Common myeloid progenitor, CD34-positive (primary cell): ENCODE data around the gene AUNIP.

Experiments
- CTCF ChIA-PET: fragments of 350-600 bp; sonication (Branson Sonifier 250); formaldehyde crosslinking; loops from one replicate; lab custom pipeline; 2021; ENCODE audit warnings: antibody characterized with exemption; lab: Charles Lee
- POLR2A ChIA-PET: fragments of 350-600 bp; sonication (Branson Sonifier 250); formaldehyde crosslinking; loops from one replicate; lab custom pipeline; 2021; ENCODE audit warnings: antibody characterized with exemption; lab: Charles Lee
- DNase-seq, 3 donors: peaks; one replicate each; pipeline versions ENCODE4 v3.0.0 to v3.0.0-alpha.2; 2013
- H3K27ac ChIP-seq, 2 experiments: 1 replicate in 1 of 2; 2 replicates in 1 of 2; pipeline ENCODE4 v1.7.0; 2013; ENCODE audit warnings: inconsistent platforms in 2 of 2, low read length in 2 of 2, mild to moderate bottlenecking in 2 of 2, low read depth in 1 of 2, moderate library complexity in 1 of 2; ENCODE audit not compliant: severe bottlenecking in 2 of 2, insufficient read depth in 1 of 2, poor library complexity in 1 of 2
- H3K27me3 ChIP-seq, 5 experiments: replicated peaks in 2 of 5; 1 replicate in 3 of 5; 2 replicates in 2 of 5; pipeline versions ENCODE4 v1.6.1 to v1.7.0; 2013; ENCODE audit warnings: low read length in 4 of 5, mild to moderate bottlenecking in 2 of 5, moderate library complexity in 2 of 5, inconsistent platforms in 1 of 5; ENCODE audit not compliant: insufficient read depth in 5 of 5, control insufficient read depth in 4 of 5
- H3K36me3 ChIP-seq, 4 experiments: 1 replicate in 2 of 4; 2 replicates in 2 of 4; pipeline versions ENCODE4 v1.6.1 to v1.7.0; 2013; ENCODE audit warnings: low read length in 3 of 4, control low read depth in 1 of 4, mild to moderate bottlenecking in 1 of 4; ENCODE audit not compliant: control insufficient read depth in 4 of 4, insufficient read depth in 4 of 4
- H3K4me1 ChIP-seq, 4 experiments: 1 replicate in 3 of 4; 2 replicates in 1 of 4; pipeline versions ENCODE4 v1.6.1 to v1.7.1; 2013; ENCODE audit warnings: low read length in 3 of 4, mild to moderate bottlenecking in 3 of 4, control low read depth in 1 of 4, inconsistent platforms in 1 of 4, moderate library complexity in 1 of 4; ENCODE audit not compliant: control insufficient read depth in 4 of 4, insufficient read depth in 4 of 4; ENCODE audit errors: control extremely low read depth in 1 of 4
- H3K4me3 ChIP-seq, 7 experiments: 1 replicate in 4 of 7; 2 replicates in 3 of 7; pipeline versions ENCODE4 v1.5.1 to v1.7.0; 2013; ENCODE audit warnings: mild to moderate bottlenecking in 7 of 7, low read length in 6 of 7, moderate library complexity in 6 of 7, inconsistent platforms in 2 of 7, low read depth in 2 of 7, control low read depth in 1 of 7; ENCODE audit not compliant: insufficient read depth in 4 of 7, control insufficient read depth in 1 of 7; ENCODE audit errors: extremely low read depth in 1 of 7
- H3K9me3 ChIP-seq, 5 experiments: 1 replicate in 4 of 5; 2 replicates in 1 of 5; pipeline versions ENCODE4 v1.6.1 to v1.7.1; 2013; ENCODE audit warnings: low read length in 4 of 5, mild to moderate bottlenecking in 2 of 5, inconsistent platforms in 1 of 5, low read depth in 1 of 5, moderate library complexity in 1 of 5; ENCODE audit not compliant: control insufficient read depth in 4 of 5, insufficient read depth in 2 of 5; ENCODE audit errors: control extremely low read depth in 1 of 5
- WGBS: methylation state at CpG from one replicate; pipeline ENCODE4 v1.1.5; 2013; ENCODE audit not compliant: insufficient coverage; 5-methylcytosine and 5-hydroxymethylcytosine counted together

AUNIP gene

DNA sequence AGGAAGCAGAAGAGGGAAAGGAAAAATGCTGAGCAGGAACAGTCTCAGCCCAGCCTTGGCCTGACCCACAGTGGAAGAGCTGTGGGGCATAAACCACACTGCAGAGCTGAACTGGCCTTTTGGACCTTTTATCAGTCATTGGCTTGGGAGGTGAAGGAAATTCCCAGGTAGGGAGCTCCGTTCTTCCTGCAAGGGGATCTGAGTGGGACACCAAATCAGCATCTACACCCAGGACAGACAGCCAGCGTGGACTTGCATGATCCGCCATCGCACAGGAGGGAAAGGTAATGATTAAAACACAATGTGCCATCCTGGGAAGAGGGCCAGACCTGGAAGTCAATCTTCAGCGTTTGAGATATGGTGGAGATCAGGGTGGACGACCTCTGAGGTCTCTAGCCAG lies 40.7 kb downstream of the AUNIP start:
- Histone ChIP-seq H3K4me1 (peaks cover 6 to 36% (median 32%) of the 10 kb centered on the region in 4 experiments), H3K4me3 (no peak overlapping the region), H3K36me3 (peaks cover 0 to 30% (median 18%) of the 10 kb centered on the region in 4 experiments), H3K9me3 (no peaks in the 10 kb centered on the region), H3K27ac (no peak overlapping the region), H3K27me3 (no peaks in the 10 kb centered on the region)
- WGBS, result 86% methylated on average over 6 of the region's 6 CpGs
- DNase-seq, result no peak
- ChIA-PET CTCF (interaction anchor here (1.0 kb wide), 1 partner anchor 315 kb away, joined by 3 read pairs; no protein-coding TSS in a partner anchor), POLR2A (no interaction called here)

DNA sequence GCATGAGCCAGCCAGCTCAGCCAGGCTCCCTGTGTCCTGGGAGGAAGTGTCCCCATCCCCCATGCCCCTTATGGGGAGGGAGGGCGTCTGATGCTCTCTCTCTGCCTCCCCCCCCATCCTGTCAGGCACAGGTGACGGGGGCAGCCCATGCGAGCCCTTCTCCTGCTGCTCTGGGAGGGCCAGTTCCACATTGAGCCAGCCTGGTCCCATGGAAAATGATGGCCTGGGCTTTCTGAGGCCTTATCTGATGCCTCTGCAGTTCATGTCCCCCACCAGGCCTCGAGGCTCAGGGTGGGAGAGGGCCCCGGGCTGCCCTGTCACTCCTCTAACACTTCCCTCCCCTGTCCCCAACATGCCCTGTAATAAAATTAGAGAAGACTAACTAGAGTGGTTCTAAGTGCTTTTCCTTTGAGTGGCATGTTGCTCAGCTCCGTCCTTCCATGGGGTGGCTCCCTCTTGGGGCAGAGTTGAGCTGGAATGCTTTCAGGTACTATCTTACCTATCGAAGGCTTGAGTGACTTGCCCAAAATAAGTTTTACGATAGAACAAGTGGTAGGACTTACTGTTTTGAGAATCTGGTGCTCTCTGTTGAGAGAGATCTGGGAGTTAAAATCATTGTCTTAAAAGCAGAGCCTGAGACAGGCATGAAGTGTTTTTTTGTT lies 41.3 kb downstream of the AUNIP start:
- WGBS, result 58% methylated on average over 6 of the region's 8 CpGs
- no peak overlapping the region for H3K4me3 ChIP-seq
- no peak for DNase-seq
- peaks cover 0 to 28% (median 17%) of the 10 kb centered on the region in 4 experiments for H3K36me3 ChIP-seq
- no peaks in the 10 kb centered on the region for H3K9me3 ChIP-seq
- CTCF ChIA-PET, result interaction anchor here (1.0 kb wide), 1 partner anchor 314 kb away, joined by 3 read pairs; no protein-coding TSS in a partner anchor
- peaks cover 6 to 36% (median 32%) of the 10 kb centered on the region in 4 experiments for H3K4me1 ChIP-seq
- H3K27ac ChIP-seq, result no peak overlapping the region
- no peaks in the 10 kb centered on the region for H3K27me3 ChIP-seq
- POLR2A ChIA-PET, result no interaction called here

DNA sequence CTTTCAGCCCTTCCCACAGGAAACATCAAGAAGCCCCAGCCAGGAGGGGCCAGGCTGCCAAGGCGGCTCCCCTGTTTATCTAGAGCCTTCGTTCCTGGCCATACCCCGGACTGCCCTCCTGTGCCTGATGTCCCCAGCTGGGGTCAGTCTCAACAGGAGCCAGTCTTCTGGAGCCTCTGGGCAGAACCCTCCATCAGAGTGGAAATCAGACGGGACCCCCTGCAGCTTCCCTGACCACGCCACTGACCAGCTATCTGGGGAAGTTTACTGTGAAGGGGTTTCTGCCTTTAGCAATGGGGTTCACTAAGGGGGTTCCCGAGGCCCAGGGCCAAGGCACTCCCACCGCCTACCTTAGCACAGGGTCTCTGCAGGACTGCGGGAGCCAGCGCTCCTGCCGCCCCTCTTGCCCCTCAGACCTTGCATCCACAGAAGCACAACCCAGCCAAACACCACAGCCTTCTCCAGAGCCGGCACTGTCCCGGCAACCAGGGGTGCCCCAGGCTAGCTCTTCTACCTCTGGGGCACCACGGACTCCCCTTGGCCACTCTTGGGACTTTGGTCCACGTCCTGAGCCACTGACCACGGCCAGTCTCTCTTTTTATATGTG lies 43.0 kb downstream of the AUNIP start:
- CTCF ChIA-PET, result no interaction called here
- Histone ChIP-seq H3K4me3 (no peak overlapping the region), H3K9me3 (no peaks in the 10 kb centered on the region), H3K4me1 (peaks cover 3 to 29% (median 26%) of the 10 kb centered on the region in 4 experiments), H3K27ac (no peak overlapping the region), H3K27me3 (no peaks in the 10 kb centered on the region), H3K36me3 (peaks cover 0 to 32% (median 19%) of the 10 kb centered on the region in 4 experiments)
- POLR2A ChIA-PET, result no interaction called here
- DNase-seq, result no peak
- WGBS, result 95% methylated on average over 13 of the region's 15 CpGs

DNA sequence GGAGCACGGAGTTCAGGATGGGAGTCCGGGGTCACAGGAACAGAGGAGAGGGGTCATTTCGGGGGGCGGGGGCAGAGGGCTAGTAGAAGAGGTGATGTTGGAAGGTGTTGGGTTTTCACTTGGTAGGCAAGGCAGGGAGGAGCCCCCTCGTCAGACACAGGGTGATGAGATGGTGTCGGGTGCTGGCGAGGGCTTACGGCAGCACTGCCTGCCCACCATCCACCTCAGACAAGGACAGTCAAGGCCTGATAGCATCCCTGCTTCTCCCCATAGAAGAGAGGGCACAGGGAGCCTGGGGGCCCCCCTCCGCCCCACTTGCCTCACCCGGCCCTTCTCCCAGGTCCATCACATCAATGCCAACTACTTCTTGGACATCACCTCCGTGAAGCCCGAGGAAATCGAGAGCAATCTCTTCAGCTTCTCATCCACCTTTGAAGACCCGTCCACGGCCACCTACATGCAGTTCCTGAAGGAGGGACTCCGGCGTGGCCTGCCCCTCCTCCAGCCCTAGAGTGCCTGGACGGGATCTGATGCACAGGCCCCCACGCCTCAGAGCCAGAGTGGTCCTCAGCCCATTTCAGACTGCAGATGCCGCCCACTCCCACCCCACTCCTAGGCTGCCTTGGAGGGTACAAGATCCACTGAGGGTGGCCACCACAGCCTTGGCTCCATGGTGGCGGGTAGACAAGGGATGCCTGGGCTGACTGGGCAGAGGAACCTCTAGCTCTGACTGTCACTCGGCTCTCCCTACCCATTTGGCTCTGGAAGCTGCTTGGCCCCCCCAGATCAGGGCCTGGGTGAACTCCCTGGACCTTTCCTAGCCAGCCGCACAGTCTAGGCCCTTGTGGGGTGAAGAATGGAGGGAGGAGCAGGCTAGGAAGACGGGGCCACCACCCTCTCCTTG lies 43.8 kb downstream of the AUNIP start:
- no peak for DNase-seq
- POLR2A ChIA-PET, result no interaction called here
- Histone ChIP-seq H3K27ac (no peak overlapping the region), H3K36me3 (peaks cover 0 to 34% (median 19%) of the 10 kb centered on the region in 4 experiments), H3K4me3 (no peak overlapping the region), H3K27me3 (no peaks in the 10 kb centered on the region), H3K9me3 (no peaks in the 10 kb centered on the region), H3K4me1 (peaks cover 3 to 24% (median 22%) of the 10 kb centered on the region in 4 experiments)
- over 99% methylated on average over 22 of the region's 24 CpGs for WGBS
- CTCF ChIA-PET, result no interaction called here

- Histone ChIP-seq H3K36me3 (peaks cover 0 to 39% (median 20%) of the 10 kb centered on the region in 4 experiments), H3K9me3 (no peaks in the 10 kb centered on the region), H3K27ac (no peak overlapping the region), H3K4me1 (peaks cover 3 to 29% (median 24%) of the 10 kb centered on the region in 4 experiments), H3K27me3 (no peaks in the 10 kb centered on the region), H3K4me3 (no peak overlapping the region)
- CTCF ChIA-PET, result interaction anchor here (1.5 to 6.9 kb wide), 2 partner anchors 48 to 311 kb away, joined by 3 to 69 read pairs; no protein-coding TSS in a partner anchor
- WGBS, result 99% methylated on average over 6 of the region's 7 CpGs
- POLR2A ChIA-PET, result no interaction called here
- DNase-seq, result no peak
Observed at GRCh38 chr1:25814549-25815087, 44.6 kb downstream of the AUNIP start.

DNA sequence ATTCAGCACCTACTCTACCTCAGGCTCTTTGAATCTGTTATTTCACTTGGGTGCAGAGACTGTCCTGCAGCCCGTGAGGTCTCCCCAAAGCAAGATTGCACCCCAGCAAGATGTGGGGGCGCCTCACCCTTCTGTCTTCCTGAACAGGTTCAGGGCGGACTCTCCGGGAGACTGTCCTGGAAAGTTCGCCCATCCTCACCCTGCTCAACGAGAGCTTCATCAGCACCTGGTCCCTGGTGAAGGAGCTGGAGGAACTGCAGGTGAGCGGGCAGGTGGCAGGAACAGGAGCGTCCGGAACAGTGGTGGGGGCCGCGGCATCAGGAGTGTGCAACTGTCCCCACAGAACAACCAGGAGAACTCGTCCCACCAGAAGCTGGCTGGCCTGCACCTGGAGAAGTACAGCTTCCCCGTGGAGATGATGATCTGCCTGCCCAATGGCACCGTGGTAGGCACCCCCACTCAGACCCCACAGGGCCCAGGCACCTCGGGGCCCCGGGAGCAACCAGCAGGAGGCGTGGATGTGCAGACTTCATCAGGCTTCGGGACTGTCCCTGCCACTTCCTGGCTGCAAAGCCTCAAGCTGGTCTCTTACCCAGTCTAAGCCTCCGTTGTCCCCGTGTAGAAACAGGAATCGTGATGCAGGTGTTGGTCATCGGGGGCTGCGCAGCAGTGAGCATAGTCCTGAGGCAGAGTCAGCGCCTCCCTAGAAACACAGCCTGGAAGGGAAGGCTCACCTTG lies 45.4 kb downstream of the AUNIP start:
- Histone ChIP-seq H3K4me1 (peaks cover 1 to 29% (median 21%) of the 10 kb centered on the region in 4 experiments), H3K4me3 (no peak overlapping the region), H3K36me3 (peaks cover 0 to 45% (median 25%) of the 10 kb centered on the region in 4 experiments), H3K9me3 (no peaks in the 10 kb centered on the region), H3K27me3 (no peaks in the 10 kb centered on the region), H3K27ac (no peak overlapping the region)
- ChIA-PET POLR2A (no interaction called here), CTCF (interaction anchor here (1.0 to 6.9 kb wide), 3 partner anchors 49 to 310 kb away, joined by 3 to 69 read pairs (median 3); no protein-coding TSS in a partner anchor)
- DNase-seq, result no peak
- 95% methylated on average over 23 of the region's 24 CpGs for WGBS
